MM.1S (cell line): Measurements from ENCODE around the gene GRAP.

ENCODE experiments used
- DNase-seq: peaks from one replicate; pipeline ENCODE4 v3.0.0-alpha.2; 2015
- H2AFZ ChIP-seq: fragments of 300-600 bp; sonication (generic); 2 replicates; pipeline ENCODE4 v1.6.0; 2016; ENCODE audit warnings: antibody characterized with exemption, low read length
- H3F3A ChIP-seq: fragments of 300-600 bp; sonication (generic); 2 replicates; pipeline ENCODE4 v1.6.1; 2016; ENCODE audit warnings: mild to moderate bottlenecking, antibody characterized with exemption, low read length, moderate library complexity, mixed read lengths; ENCODE audit not compliant: insufficient read depth
- H3K27ac ChIP-seq: fragments of 300-600 bp; sonication (generic); 2 replicates; pipeline ENCODE4 v1.5.1; 2016; ENCODE audit warnings: mild to moderate bottlenecking, low read length
- H3K27me3 ChIP-seq: fragments of 300-600 bp; sonication (generic); replicated peaks from 2 replicates; pipeline ENCODE4 v1.6.0; 2016; ENCODE audit warnings: low read length; ENCODE audit not compliant: insufficient read depth
- H3K36me3 ChIP-seq: fragments of 300-600 bp; sonication (generic); replicated peaks from 2 replicates; pipeline ENCODE4 v1.6.1; 2016; ENCODE audit warnings: mild to moderate bottlenecking, low read length, mixed read lengths; ENCODE audit not compliant: insufficient read depth
- H3K4me1 ChIP-seq: fragments of 300-600 bp; sonication (generic); 2 replicates; pipeline ENCODE4 v1.6.1; 2016; ENCODE audit warnings: low read length, mixed read lengths
- H3K4me2 ChIP-seq: fragments of 300-600 bp; sonication (generic); 2 replicates; pipeline ENCODE4 v1.6.0; 2016; ENCODE audit warnings: low read depth, low read length
- H3K4me3 ChIP-seq: fragments of 300-600 bp; sonication (generic); 2 replicates; pipeline ENCODE4 v1.5.1; 2016; ENCODE audit warnings: low read length, mixed read lengths
- H3K79me2 ChIP-seq: fragments of 300-600 bp; sonication (generic); 2 replicates; pipeline ENCODE4 v1.6.1; 2016; ENCODE audit warnings: mixed run types, low read length, mixed read lengths
- H3K9ac ChIP-seq: fragments of 300-600 bp; sonication (generic); 2 replicates; pipeline ENCODE4 v1.6.1; 2016; ENCODE audit warnings: low read length, mixed read lengths
- H3K9me2 ChIP-seq: fragments of 300-600 bp; sonication (generic); replicated peaks from 2 replicates; pipeline ENCODE4 v1.6.1; 2016; ENCODE audit warnings: mild to moderate bottlenecking, low read length, mixed read lengths; ENCODE audit not compliant: insufficient read depth
- H3K9me3 ChIP-seq: fragments of 300-600 bp; sonication (generic); replicated peaks from 2 replicates; pipeline ENCODE4 v1.6.1; 2016; ENCODE audit warnings: mild to moderate bottlenecking, low read length, mixed read lengths; ENCODE audit not compliant: insufficient read depth
- H4K20me1 ChIP-seq: fragments of 300-600 bp; sonication (generic); 2 replicates; pipeline ENCODE4 v1.6.1; 2016; ENCODE audit warnings: mild to moderate bottlenecking, low read length, moderate library complexity, mixed read lengths; ENCODE audit not compliant: insufficient read depth
- EZH2 ChIP-seq: fragments of 300-600 bp; sonication (generic); optimal IDR thresholded peaks from 2 replicates; pipeline ENCODE3; 2017; ENCODE audit warnings: low read depth, mild to moderate bottlenecking, antibody characterized with exemption, low read length, mixed read lengths
- EZH2phosphoT487 ChIP-seq: fragments of 300-600 bp; sonication (generic); IDR thresholded peaks from 2 replicates; pipeline ENCODE4 v1.6.1; 2018; ENCODE audit warnings: antibody characterized with exemption, low read length
- TF ChIP-seq, protein P1 (sequence below): fragments of 300-600 bp; sonication (generic); IDR thresholded peaks from 2 replicates; pipeline ENCODE4 v1.5.1; 2016; ENCODE audit warnings: antibody characterized with exemption, low read length, mixed read lengths

GRAP gene

DNA sequence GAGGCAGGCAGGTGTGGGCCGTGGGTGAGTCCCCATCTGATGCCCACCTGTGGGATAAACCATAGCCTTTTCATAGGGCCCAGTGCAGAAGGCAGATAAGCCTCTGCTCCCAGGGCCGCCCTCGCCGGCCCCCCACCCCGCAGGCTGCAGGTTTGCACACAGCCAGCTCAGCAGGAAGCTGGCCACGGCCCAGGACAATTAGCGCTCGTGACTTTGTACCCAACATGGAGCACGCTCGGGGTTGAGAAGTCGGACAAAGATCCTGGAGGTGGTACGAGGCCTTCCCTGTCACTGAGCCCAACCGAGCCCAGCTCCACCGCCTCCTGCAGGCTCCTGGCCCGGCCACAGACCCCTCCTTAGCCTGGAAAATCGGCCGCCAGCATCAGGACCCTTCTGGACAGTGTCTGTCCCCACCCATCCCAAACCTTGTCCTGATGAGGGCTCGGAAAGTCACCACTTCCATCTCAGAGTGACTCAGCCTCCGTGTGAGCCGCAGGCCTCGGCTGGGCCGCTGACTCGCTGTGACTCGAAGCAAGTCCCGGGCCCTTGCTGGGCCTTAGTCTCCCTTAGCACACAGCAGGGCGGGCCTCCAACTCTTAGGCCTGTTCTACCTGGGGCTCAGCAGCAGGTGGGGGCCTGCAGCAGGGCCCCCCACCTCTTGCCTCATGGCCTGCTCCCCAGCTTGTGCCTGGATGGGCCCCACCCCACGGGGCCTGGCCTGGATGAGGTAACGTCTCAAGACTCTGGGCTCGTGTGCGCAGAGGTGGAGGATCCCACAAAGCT lies 64.9 kb downstream of the GRAP start:
- no peak for DNase-seq
- H3K79me2 ChIP-seq: no peaks in the 10 kb centered on the region
- H3K9me3 ChIP-seq: no peaks in the 10 kb centered on the region
- no peak overlapping the region for H3K9ac ChIP-seq
- no peak overlapping the region for H3K4me3 ChIP-seq
- H2AFZ ChIP-seq: no peak overlapping the region
- no peaks in the 10 kb centered on the region for H3K9me2 ChIP-seq
- H3K27ac ChIP-seq: no peak overlapping the region
- H3K4me2 ChIP-seq: no peak overlapping the region
- H3K27me3 ChIP-seq: no peaks in the 10 kb centered on the region
- H3K4me1 ChIP-seq: no peaks in the 10 kb centered on the region
- H3F3A ChIP-seq: no peaks in the 10 kb centered on the region
- TF ChIP-seq, protein P1, sequence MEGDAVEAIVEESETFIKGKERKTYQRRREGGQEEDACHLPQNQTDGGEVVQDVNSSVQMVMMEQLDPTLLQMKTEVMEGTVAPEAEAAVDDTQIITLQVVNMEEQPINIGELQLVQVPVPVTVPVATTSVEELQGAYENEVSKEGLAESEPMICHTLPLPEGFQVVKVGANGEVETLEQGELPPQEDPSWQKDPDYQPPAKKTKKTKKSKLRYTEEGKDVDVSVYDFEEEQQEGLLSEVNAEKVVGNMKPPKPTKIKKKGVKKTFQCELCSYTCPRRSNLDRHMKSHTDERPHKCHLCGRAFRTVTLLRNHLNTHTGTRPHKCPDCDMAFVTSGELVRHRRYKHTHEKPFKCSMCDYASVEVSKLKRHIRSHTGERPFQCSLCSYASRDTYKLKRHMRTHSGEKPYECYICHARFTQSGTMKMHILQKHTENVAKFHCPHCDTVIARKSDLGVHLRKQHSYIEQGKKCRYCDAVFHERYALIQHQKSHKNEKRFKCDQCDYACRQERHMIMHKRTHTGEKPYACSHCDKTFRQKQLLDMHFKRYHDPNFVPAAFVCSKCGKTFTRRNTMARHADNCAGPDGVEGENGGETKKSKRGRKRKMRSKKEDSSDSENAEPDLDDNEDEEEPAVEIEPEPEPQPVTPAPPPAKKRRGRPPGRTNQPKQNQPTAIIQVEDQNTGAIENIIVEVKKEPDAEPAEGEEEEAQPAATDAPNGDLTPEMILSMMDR: no peak
- TF ChIP-seq EZH2phosphoT487 (no peak), EZH2 (no peak)
- H4K20me1 ChIP-seq: no peaks in the 10 kb centered on the region
- no peaks in the 10 kb centered on the region for H3K36me3 ChIP-seq

- no peaks in the 10 kb centered on the region for H4K20me1 ChIP-seq
- no peaks in the 10 kb centered on the region for H3F3A ChIP-seq
- no peaks in the 10 kb centered on the region for H3K27me3 ChIP-seq
- no peak overlapping the region for H2AFZ ChIP-seq
- no peak overlapping the region for H3K4me2 ChIP-seq
- no peaks in the 10 kb centered on the region for H3K9me3 ChIP-seq
- no peaks in the 10 kb centered on the region for H3K79me2 ChIP-seq
- DNase-seq: no peak
- no peaks in the 10 kb centered on the region for H3K4me1 ChIP-seq
- no peaks in the 10 kb centered on the region for H3K9me2 ChIP-seq
- H3K9ac ChIP-seq: no peak overlapping the region
- no peak overlapping the region for H3K4me3 ChIP-seq
- H3K27ac ChIP-seq: no peak overlapping the region
- H3K36me3 ChIP-seq: no peaks in the 10 kb centered on the region
- TF ChIP-seq EZH2phosphoT487: no peak
- TF ChIP-seq, protein P1: no peak
- TF ChIP-seq EZH2: no peak
Observed at GRCh38 chr17:18981335-18981641, 65.5 kb downstream of the GRAP start.

- H3K9ac ChIP-seq: no peak overlapping the region
- no peak overlapping the region for H3K27ac ChIP-seq
- H3K9me3 ChIP-seq: no peaks in the 10 kb centered on the region
- no peak overlapping the region for H3K4me2 ChIP-seq
- no peak for DNase-seq
- TF ChIP-seq EZH2: no peak
- no peak for TF ChIP-seq EZH2phosphoT487
- TF ChIP-seq, protein P1: no peak
- no peak overlapping the region for H3K4me3 ChIP-seq
- no peaks in the 10 kb centered on the region for H3K27me3 ChIP-seq
- no peaks in the 10 kb centered on the region for H3K36me3 ChIP-seq
- H4K20me1 ChIP-seq: no peaks in the 10 kb centered on the region
- H2AFZ ChIP-seq: no peak overlapping the region
- H3K79me2 ChIP-seq: no peaks in the 10 kb centered on the region
- H3K4me1 ChIP-seq: no peaks in the 10 kb centered on the region
- H3K9me2 ChIP-seq: no peaks in the 10 kb centered on the region
- no peaks in the 10 kb centered on the region for H3F3A ChIP-seq
Observed at GRCh38 chr17:18980682-18981334, 65.9 kb downstream of the GRAP start.
